ELR (cell line): Measurements from ENCODE around the gene TFAP2E.

Experiments used
- DNase-seq: peaks from one replicate; pipeline ENCODE4 v3.0.0-alpha.2; 2015; ENCODE audit warnings: low read depth

The TFAP2E gene

DNA sequence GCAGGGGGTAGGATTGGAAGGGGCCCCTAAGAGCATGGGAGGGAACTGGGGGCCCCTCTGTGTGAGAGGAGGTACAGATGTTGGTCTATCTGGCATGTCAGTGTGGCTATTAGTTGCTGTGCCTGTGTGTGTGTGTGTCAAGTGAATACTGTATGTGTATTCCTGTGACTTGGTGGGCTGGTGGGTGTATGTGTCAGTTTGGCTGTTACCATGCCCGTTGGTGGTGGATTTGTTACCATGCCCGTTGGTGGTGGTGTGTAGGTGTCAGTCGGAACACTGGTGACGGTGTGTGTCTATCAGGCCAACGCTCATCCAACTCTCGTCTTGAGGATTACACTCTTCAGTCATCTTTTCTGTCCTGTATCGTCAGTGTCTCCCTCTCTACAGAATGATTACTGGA is 22.6 kb downstream of the TFAP2E start:
- no peak for DNase-seq

- no peak for DNase-seq
Measured at GRCh38 chr1:35597870-35598269, 24.8 kb downstream of the TFAP2E start.

DNA sequence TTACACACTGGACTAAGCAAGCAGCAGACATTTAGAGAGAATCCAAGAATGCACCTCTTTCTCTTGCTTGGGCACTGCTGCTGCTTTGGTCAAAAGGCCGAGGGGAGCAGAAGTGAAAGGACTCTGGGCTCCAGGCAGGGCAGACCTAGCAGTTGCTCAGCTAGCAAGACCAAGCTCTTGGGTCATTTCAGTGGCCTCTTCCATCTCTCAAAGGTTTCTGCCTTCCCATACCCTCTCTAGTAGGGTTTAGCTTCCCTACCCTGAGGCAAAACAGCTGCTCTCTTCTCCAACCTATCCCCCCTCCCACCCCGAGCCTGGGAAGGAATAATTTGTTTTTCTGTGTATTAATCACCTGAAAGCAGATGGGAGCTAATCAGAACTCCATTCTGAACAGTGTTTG is 25.8 kb downstream of the TFAP2E start:
- no peak for DNase-seq

DNA sequence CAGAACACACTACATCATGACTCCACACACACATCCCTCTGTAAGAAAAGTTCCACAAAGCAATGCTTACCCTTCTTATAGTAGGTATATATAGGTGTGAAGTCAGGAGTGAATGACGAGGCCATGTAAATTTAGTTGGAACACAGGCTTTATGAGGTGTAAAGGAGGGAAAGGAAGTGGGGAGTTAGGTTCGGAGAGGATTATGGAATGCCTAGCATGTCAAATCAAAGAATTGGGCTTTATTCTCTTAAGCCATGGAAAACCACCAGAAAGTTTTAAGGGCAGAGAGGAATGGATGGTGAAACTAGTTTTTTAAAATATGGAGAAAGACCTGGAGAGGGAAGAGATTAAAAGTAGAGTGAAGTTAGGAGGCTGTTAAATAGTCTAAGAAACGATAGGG is 26.3 kb downstream of the TFAP2E start:
- DNase-seq = no peak

DNA sequence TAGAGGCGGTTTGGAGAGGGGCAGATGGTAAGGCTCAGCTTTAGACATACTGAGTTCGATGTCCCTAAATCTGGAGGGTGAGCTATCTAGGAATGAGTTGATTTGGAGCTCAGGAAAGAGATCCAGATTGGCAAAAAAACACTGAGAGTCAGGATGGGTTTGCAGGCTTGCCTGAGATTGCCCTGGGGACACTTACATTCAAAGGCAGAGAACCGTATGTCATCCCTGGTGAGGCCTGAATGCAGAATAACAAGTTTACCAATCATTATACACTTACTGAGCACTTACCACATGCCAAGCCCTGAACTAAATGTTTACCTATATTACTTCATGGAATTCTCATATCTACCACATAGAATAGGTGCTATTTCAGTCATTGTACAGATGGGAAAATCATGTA is 27.5 kb downstream of the TFAP2E start:
- DNase-seq = no peak

DNA sequence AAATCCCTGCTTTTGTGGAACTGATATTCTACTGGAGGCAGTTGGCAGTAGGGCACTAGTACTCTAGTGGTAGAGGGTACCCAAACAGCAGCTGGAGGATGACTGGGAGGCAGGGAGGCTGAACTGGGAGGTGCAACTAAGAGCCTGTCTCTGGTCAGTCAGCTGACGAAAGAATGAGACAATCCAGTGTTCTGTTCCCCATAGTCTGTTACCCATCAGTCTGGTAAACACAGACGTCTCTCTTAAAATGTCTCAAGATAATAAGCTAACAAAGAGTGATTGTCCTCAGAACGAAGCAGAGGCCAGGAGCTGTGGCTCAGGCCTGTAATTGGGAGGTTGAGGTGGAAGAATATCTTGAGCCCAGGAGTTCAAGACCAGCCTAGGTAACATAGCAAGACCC is 30.4 kb downstream of the TFAP2E start:
- no peak for DNase-seq

- no peak for DNase-seq
Measured at GRCh38 chr1:35603941-35604340, 30.8 kb downstream of the TFAP2E start.

DNA sequence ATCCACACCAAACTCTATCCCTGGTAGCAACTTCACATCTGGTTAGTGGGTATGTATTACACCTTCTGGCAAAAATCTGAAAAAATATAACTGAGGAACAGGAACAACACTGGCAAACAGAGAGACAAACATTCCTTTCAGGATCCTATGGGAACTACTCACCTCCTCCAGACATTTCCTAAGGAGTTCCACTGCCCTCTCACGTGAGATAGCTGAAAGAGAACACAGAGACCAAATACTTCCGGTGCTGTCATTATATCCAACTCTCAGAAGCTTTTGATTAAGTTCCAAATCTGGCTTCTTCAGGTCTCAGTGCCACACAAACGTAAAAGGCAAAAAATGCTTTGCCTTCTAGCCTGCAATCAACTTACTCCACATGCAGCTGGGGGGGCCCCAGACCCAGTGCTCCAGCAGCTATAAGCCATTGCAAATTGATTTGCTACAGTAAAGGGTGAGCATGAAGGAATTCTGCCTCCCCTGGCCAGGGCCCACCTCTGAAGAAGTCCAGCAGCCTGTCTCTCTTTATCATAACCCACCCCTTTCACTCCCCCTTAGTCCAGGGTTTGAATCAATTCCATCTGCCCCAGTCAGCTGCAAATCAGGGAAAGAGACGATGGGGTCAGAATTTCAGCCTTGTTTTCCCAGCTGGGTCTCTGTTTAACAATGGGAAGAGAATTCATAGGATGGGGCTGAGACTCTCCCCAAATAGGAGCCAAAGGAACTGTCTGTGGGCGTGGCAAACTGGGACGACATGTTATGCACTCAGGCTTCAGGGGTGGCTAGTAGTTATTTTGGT is 32.2 kb downstream of the TFAP2E start:
- DNase-seq = peak; percentile 13

DNA sequence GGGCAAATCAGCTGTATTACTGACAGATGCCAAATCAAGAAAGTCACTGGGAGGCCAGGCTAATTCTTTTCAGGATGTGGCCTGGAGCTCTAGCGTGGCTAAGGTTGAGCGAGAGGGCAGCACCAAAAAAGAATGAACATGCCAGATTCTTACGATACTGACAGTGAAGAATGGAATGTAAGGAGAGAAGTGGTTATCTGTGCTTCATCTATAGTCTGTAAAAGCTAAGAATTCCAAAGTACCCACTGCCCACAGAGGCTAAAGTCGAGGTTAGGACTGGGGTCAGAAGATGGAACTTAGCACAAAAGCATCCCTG is 32.7 kb downstream of the TFAP2E start:
- DNase-seq = peak; percentile 83

- DNase-seq = no peak
Measured at GRCh38 chr1:35611655-35612054, 38.5 kb downstream of the TFAP2E start.

DNA sequence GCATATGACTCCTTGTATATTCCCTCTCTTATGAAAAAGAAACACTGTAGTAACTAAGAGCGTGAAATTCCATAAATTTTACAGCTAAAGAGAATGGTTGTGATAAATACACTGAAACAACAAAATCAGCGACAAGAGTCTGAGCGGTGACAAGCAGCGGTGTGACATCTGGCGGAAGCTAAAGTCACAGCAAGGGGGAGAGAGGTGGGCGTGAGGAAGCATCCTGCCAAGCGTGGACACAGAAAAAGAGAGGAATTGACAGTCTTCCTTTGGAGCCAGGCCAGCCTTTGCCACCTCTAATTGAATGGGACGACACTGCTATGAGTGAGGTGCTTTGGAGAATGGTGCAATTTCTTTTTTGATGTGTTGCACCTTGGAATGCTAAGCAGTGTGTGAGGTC is 42.3 kb downstream of the TFAP2E start:
- DNase-seq = no peak

DNA sequence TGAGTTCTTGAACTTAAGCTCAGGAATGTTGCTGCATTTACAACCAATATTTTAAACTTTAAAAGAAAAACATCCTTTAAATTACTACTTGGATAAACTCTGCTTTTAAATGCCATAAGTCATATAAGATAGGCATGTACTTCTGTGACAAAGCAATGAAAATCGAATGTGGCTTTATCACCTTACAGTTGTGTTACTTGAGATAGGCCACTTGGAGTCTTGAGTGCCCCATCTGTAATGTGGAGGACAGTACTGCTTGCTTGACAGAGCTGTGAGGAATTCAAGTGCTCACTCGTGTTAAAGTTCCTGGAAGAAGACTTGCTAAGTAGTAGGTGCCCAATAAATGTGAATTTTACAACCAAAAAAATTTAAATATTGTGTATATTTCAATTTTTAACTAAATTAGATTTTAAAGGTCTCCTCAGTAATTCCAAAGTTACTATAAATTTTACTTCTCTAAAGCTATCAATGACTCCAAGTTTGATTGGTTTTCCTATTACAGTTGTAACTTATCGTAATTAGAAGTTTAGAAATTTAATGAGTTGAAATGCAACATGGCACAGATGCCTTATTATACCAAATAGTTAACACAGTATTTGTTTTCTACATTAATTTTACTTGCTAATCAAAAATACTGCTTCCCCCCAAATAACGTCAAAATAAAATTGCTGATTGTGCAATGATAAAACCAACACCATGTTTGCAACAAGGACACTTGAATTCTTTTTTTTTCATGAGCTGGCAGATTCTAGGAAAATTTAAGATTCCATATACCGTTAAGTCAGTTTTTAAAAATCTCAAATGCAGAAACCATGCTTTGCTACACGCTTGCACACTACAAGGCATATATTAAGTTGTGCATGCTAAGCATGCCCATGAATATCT is 46.4 kb downstream of the TFAP2E start:
- no peak for DNase-seq

GRCh38 chr1:35622510-35623178 is 49.5 kb downstream of the TFAP2E start:
- no peak for DNase-seq

DNA sequence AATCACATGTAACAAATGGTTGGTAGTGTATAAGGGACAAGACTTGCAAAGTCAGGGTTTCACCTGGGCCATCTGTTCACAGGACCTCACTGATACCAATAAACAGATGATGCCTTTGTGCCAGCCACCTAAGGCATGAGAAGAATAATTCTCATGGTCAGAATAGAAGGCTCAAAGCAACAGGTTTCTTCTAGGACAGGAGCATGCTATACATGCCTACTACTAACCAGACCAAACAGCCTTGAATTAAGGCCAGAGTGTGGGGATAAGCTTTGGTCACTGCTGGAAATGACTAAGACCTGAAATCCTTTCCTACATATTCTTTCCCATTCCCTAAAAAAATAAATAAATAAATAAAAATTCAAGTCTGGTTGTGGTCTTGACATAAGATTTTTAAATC is 50.7 kb downstream of the TFAP2E start:
- DNase-seq = no peak

GRCh38 chr1:35629051-35629450 is 55.9 kb downstream of the TFAP2E start:
- no peak for DNase-seq

DNA sequence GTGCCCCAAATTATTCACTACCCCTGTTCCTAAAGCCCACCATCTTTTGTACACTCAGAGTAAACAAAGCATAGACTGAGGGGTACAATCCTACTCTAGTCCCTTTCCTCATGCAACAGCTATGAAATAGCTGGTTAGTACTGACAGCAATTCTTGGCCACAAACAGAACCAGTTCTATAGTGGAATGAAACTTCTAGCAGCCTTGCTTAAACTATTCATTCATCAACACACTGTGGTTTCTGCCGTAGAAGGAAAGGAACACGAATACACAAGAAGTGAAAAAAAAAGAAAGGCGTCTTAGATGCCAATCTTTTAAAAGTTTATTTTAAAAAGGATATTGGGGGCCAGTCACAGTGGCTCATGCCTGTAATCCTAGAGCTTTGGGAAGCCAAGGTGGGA is 58.3 kb downstream of the TFAP2E start:
- DNase-seq = no peak

DNA sequence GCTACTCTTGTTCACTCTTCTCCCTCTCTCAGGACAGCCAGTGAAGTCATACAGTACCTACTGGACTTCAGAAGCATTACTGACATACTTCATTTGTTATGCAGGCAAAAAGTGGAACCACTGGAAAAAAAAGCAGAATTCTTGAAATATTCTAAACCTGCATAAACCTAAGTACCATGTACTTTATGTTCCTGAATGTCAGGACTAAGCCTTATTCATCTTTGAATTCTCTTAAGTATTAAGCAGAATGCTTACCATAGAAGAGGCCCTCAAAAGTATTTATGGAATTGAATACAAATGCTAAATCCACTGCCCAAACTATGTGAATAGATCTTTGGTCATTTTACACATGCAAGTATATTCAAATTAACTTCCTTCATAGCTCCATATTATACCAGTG is 60.4 kb downstream of the TFAP2E start:
- DNase-seq = no peak

DNA sequence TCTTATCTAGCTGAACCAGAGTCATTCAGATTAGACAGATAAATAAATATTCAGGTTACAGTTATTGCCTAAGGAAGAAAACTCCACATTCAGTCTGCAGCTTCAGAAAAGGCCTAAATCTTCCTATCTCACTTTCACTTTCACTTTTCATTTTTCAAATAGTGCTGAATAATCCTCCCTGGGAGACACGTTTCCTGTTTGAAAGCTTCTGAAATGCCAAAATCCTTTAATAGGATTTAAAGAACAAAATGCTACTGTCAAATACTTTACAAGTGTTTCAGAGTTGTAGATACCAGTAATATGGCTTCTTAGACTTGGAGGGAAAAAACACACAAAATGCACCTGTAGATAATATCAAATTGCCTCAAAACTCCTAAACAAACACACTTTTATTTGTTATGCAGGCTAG is 64.3 kb downstream of the TFAP2E start:
- DNase-seq = peak; percentile 65

DNA sequence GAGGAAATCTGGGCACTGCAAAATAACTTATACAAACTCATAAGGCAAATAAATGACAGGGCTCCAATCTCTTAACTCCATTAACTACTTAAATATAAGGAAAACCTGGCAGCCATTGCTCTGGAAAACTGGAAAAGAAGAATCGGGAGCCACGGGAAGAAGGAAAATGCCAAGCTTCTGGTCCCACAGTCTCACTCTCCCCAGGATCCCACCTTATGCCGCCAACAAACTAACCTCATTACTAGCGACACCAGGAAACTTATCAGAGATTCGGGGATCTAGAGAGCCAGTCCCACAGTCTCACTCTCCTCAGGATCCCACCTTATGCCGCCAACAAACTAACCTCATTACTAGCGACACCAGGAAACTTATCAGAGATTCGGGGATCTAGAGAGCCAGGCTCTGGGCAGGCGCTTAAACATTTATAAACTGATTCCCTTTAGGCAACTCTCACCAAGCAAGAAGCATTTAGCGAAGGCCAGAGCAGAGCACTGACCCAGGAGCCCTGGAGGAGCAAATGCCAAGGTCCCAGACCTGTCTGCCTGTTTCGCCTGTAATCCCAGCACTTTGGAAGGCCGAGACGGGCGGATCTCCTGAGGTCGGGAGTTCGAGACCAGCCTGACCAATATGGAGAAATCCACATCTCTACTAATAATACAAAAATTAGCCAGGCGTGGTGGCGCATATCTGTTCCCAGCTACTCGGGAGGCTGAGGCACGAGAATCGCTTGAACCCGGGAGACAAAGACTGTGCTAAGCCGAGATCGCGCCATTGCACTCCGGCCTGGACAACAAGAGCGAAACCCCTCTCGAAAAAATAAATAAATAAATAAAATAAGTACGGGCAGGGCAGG is 67.5 kb downstream of the TFAP2E start:
- peak; percentile 30 for DNase-seq

- peak; percentile 98 for DNase-seq
Measured at GRCh38 chr1:35641233-35641866, 68.2 kb downstream of the TFAP2E start, which contains the start of gene PSMB2. TSS of gene PSMB2 (minus strand) at chr1:35641526. CDS start at chr1:35641432, 94 bp downstream.

GRCh38 chr1:35642471-35642955 is 69.4 kb downstream of the TFAP2E start:
- DNase-seq = no peak
